HL-60/S4 treated with retinoic acid at 250 ng/mL for 4 days and 3 days (cell line): Measurements from ENCODE around the gene AGO1.
"Not testable (repeated sequence)": the region's sequence is repeated elsewhere in the genome, so short reads cannot be mapped to it uniquely, and the experiment has no call there.

Source experiments
- in situ Hi-C: fragments of 300-500 bp; cut with MboI; formaldehyde crosslinking; loops from 2 replicates; pipeline ENCODE4 v1.7.0; 2022; ENCODE audit warnings: low sequenced_read_pairs

Gene AGO1

GRCh38 chr1:35914717-35915116, 31.7 kb downstream of the AGO1 start:
- in situ Hi-C loops: no loop called here

- in situ Hi-C loops: no loop called here
Observed at GRCh38 chr1:35915693-35916092, 32.7 kb downstream of the AGO1 start.

- in situ Hi-C loops: no loop called here
Observed at GRCh38 chr1:35923791-35924221, 40.8 kb downstream of the AGO1 start.

DNA sequence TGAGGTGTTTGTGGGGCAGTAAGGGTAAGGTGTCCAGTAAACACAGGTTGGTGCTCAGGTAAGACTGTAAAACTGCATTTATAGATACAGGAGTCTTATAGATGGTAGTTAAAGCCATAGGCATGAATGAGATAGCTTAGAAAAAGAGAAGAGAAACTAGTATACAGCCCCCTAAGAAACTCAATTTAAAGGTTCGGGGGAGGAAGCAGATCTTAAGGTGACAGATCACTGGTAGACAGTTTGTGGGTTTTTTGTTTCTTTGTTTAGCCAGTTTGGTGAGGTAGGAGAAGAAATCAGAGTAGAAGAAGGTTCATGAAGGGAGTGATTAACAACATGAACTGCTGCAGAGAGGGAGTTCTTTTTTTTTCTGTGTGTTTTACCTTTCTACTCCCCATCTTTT, 41.8 kb downstream of the AGO1 start:
- in situ Hi-C loops: no loop called here

GRCh38 chr1:35925741-35926140, 42.7 kb downstream of the AGO1 start:
- in situ Hi-C loops: no loop called here

GRCh38 chr1:35927472-35927871, 44.5 kb downstream of the AGO1 start:
- in situ Hi-C loops: no loop called here

GRCh38 chr1:35929730-35930592, 47.0 kb downstream of the AGO1 start:
- in situ Hi-C loops: no loop called here

- in situ Hi-C loops: no loop called here
Observed at GRCh38 chr1:35930593-35931445, 47.8 kb downstream of the AGO1 start, which contains the start of gene AGO3. Gene AGO3, plus strand, starts transcription at chr1:35931105. Its CDS starts 322 bp downstream, at chr1:35931427.

GRCh38 chr1:35931446-35932157, 48.6 kb downstream of the AGO1 start:
- in situ Hi-C loops: no loop called here

DNA sequence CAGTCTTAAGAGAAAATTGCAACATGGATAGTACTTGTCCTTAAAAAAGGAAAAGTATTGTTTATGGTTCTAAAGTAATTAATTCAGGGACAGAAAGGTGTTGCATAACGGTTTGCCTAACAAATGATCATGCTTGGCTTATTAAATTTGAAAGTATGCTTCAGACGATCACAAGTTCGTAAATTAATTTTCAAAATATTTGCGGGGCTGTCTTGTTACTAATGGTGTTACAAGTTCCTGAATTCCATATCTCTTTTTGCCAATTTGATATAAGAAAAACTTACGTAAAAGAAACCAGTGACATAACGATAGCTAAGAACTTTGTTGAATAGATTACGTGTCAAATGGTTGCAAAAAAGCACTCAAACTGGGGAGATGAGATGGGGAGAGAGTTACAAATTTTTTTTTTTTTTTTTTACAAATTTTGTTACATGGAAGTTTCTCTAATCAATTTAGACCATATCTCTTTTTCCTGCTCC, 49.2 kb downstream of the AGO1 start:
- in situ Hi-C loops: no loop called here

- in situ Hi-C loops: no loop called here
Observed at GRCh38 chr1:35932941-35933340, 49.9 kb downstream of the AGO1 start.

DNA sequence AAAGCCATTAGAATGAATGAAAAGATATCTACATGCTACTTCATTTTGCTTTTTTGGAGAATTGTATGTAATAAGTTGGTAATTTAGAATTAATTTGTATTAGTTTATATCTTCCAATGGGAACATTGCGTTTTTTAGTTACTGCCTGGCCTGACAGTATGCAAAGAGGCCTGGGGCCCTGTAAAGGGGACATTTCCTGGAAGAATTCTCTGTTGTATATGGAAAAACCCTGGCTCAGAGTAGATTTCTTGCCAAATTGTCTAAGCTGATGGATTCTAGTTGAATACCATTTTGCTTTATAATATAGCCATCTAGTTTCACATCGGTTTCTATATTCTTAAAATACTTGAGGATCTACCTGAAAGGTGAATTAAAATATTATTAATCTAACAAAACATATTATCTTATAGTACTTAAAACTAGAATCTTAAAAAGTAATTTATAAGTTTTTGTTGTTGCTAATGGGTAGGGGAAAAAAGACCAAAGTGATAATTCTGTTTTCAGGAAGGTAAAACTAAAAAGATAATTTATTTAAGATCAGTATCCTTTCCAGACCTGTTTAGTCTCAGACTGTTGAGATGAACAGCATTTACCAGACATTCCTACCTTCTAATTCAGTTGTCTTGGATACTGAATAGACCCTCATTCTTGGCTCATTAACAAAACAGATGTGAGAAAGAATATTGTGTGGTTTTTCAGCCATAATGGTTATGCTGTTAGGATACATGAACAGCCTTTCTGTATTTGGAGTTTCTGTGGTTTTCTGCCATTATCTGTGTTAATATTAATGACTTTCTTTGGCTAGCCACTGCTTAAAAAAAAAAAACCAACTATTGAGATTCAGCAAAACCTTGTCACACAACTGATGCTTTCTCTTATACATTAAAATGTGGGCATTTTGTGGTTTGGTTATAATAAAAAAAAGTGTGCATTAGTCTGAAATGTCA, 52.7 kb downstream of the AGO1 start:
- in situ Hi-C loops: no loop called here

DNA sequence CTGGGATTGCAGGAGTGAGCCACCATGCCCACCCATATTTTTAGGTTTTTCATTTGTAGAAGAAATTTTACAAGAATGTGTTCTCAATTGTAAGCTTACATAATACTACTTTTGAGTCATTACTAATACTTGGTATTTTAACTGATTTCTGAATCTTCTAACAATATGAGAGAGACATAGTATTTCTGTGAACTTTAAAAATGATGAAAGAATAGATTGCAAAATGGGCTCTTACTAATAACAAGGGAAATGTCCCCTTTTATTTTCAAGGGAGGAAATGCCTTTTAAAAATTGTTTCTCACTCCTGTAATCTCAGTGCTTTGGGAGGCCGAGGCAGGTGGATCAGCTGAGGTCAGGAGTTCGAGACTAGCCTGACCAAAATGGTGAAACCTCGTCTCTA, 53.8 kb downstream of the AGO1 start:
- in situ Hi-C loops: no loop called here

- in situ Hi-C loops: no loop called here
Observed at GRCh38 chr1:35939484-35939883, 56.5 kb downstream of the AGO1 start.

DNA sequence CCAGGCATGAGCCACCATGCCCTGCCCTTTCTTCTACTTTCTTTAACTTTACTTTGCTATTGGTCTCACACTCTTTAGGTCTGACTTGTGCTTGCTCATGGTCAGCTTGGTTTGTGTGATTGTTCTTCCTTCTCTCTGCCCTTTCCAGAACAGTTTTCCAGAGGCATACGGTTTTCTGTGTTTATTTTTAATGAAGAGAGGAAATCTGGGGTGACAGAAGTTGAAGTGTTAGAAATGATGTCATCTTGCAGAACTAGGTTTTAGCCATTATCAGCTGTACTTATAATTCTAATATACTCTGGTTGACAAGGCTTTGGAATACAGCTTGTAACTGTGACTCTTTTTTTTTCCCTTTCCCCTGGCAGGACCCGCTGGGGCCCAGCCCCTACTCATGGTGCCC, 62.3 kb downstream of the AGO1 start:
- in situ Hi-C loops: no loop called here

DNA sequence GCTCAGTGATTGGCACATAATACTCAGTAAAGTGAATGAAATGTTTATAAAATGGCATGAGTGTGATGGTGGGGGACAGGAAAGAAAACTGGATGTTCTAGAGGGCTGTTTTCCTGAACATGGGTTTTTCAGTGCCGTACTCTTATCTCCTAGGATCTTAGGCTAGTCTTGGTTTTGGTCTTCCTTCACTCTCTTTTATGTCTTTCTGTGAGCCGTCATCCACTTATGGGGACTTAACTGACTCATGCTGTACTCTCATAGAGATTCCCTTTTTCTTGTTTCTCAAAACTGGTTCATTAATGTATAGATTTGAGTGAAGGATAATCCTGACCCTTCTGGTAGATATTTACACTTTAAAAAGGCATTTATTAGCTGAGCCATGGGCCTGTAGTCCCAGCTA, 64.5 kb downstream of the AGO1 start:
- in situ Hi-C loops: no loop called here

DNA sequence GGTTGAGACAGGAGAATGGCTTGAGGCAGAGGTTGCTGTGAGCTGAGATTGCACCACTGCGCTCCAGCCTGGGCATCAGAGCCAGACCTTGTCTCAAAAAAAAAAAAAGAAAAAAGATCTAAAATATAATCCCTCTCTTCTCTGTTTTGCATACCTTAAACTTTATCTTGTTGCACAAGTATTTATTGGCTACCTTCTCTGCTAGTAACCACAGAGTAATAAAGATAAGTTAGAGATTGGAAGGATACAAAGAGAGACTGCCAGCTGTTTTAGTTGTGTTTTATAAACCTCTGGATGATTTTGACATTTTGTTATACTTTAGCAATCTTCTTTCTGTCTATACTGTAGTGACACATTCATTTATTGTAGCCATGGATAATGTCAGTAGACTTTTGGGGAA, 75.5 kb downstream of the AGO1 start:
- in situ Hi-C loops: no loop called here

DNA sequence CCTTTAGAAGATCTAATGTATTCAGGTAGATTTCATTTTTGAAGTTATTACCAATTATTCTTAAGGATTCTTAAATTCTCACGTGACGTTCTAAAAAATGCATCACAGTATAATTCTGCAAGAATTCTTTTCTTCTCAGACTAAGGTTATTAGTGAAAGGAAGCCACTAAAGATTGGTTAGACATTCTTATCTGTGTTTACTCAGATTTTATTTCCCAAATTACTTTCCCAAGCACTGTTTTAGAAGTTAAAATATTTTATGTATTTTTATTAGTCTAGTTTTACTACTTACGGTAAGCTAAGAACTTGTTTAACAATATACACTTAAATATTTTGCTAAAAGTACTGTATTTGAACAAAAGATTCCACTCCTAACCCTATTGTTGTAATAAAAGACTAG, 76.3 kb downstream of the AGO1 start:
- in situ Hi-C loops: no loop called here

- in situ Hi-C loops: no loop called here
Observed at GRCh38 chr1:35962952-35963351, 79.9 kb downstream of the AGO1 start.

- in situ Hi-C loops: not testable (repeated sequence)
Observed at GRCh38 chr1:35964277-35964676, 81.3 kb downstream of the AGO1 start.
